ENCODE measurements around the gene NLRP11.

NLRP11 gene

GRCh38 chr19:55831846-55832245 lies at the start of gene NLRP11:
Gene NLRP11, minus strand, starts transcription at chr19:55831999. Its CDS starts 13,825 bp downstream, at chr19:55818174.
- in situ Hi-C loops (cut with HindIII; ENCODE audit: low pct_ligation_motif_present, low sequenced_read_pairs): no loop called here
- Histone ChIP-seq H3K36me3 (replicated peaks) (no peaks in the 10 kb centered on the region), H3K27me3 (replicated peaks) (no peaks in the 10 kb centered on the region), H3K4me3 (ENCODE audit: low read depth, low read length) (no peak within 1 kb of the TSS), H3K27ac (no peak within 1 kb of the TSS)
- TF ChIP-seq, protein P1, sequence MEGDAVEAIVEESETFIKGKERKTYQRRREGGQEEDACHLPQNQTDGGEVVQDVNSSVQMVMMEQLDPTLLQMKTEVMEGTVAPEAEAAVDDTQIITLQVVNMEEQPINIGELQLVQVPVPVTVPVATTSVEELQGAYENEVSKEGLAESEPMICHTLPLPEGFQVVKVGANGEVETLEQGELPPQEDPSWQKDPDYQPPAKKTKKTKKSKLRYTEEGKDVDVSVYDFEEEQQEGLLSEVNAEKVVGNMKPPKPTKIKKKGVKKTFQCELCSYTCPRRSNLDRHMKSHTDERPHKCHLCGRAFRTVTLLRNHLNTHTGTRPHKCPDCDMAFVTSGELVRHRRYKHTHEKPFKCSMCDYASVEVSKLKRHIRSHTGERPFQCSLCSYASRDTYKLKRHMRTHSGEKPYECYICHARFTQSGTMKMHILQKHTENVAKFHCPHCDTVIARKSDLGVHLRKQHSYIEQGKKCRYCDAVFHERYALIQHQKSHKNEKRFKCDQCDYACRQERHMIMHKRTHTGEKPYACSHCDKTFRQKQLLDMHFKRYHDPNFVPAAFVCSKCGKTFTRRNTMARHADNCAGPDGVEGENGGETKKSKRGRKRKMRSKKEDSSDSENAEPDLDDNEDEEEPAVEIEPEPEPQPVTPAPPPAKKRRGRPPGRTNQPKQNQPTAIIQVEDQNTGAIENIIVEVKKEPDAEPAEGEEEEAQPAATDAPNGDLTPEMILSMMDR (IDR thresholded peaks at IDR 0.05; ENCODE audit: low read depth, low read length, missing control alignments): no peak
- DNase-seq: no peak

DNA sequence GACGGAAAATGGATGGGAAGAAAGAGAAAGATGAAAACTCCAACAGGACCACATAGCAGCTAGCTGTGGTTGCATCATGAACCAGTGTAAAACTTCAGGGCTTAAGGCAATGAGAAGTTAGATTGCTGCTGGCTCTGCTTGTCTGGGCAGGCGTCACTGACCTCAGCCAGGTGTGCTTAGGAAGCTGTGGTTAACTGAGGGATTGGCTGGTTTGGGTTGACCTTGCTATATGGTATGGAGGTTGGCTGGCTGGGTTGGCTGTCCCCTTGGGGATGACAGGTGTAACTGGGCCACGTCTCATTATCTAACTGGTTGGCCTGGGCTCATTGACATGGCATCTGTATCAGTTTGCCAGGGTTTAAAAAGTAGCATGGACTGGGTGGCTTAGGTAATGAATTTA lies 45.4 kb upstream of the NLRP11 start:
- Histone ChIP-seq H3K4me3 (ENCODE audit: low read depth, low read length) (no peak overlapping the region), H3K27me3 (replicated peaks) (no peaks in the 10 kb centered on the region), H3K36me3 (replicated peaks) (no peaks in the 10 kb centered on the region), H3K27ac (no peak overlapping the region)
- no peak for DNase-seq
- TF ChIP-seq, protein P1 (IDR thresholded peaks at IDR 0.05; ENCODE audit: low read depth, low read length, missing control alignments): no peak
- in situ Hi-C loops (cut with HindIII; ENCODE audit: low pct_ligation_motif_present, low sequenced_read_pairs): no loop called here

DNA sequence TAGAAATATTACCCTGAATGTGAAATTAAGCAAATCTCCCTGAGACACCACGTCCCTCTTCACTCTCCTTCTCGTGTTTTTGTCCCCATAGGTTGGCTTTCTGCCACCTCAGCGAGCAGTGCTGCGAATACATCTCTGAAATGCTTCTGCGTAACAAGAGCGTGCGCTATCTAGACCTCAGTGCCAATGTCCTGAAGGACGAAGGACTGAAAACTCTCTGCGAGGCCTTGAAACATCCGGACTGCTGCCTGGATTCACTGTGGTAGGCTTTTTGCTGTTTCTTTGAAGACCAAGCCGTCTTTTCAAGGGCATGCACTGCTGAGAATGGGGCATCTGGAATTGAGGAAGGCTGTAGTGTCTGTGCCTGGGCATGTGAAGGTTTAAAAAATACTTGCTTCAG lies 38.9 kb upstream of the NLRP11 start:
- Histone ChIP-seq H3K27ac (no peak overlapping the region), H3K27me3 (replicated peaks) (no peaks in the 10 kb centered on the region), H3K36me3 (replicated peaks) (no peaks in the 10 kb centered on the region), H3K4me3 (ENCODE audit: low read depth, low read length) (no peak overlapping the region)
- no peak for DNase-seq
- in situ Hi-C loops (cut with HindIII; ENCODE audit: low pct_ligation_motif_present, low sequenced_read_pairs): no loop called here
- TF ChIP-seq, protein P1 (IDR thresholded peaks at IDR 0.05; ENCODE audit: low read depth, low read length, missing control alignments): no peak

DNA sequence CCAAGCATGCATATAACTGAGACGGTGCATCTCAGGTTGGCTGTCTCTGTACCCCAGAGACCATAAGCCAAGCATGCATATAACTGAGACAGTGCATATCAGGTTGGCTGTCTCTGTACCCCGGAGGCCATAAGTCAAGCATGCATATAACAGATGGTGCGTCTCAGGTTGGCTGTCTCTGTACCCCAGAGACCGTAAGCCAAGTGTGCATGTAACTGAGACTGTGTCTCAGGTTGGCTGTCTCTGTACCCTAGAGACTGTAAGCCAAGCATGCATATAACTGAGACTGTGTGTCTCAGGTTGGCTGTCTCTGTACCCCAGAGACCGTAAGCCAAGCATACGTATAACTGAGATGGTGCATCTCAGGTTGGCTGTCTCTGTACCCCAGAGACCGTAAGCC lies 35.3 kb upstream of the NLRP11 start:
- in situ Hi-C loops (cut with HindIII; ENCODE audit: low pct_ligation_motif_present, low sequenced_read_pairs): no loop called here
- H3K36me3 ChIP-seq (replicated peaks): no peaks in the 10 kb centered on the region
- TF ChIP-seq, protein P1 (IDR thresholded peaks at IDR 0.05; ENCODE audit: low read depth, low read length, missing control alignments): no peak
- H3K27me3 ChIP-seq (replicated peaks): no peaks in the 10 kb centered on the region
- H3K4me3 ChIP-seq (ENCODE audit: low read depth, low read length): no peak overlapping the region
- no peak for DNase-seq
- H3K27ac ChIP-seq: no peak overlapping the region

DNA sequence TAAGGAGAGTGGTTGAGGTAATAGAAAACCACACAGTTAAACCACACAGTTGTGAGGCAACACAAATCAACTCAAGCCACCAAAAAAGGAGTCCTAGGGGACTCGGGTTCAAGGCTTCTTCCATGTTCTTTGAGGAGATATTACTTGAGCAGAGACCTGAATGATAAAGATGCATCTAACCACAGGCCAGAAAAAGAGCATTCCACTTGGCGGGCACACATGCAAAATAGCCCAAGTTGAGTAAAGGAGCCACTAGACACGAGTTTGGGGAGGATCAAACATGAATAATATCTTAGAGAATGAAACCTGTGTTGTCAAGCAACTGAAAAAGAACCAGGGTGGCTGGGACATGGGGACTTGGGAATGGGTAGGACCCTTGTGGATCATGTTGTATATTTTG lies 34.7 kb upstream of the NLRP11 start:
- no peak overlapping the region for H3K27ac ChIP-seq
- in situ Hi-C loops (cut with HindIII; ENCODE audit: low pct_ligation_motif_present, low sequenced_read_pairs): no loop called here
- H3K27me3 ChIP-seq (replicated peaks): no peaks in the 10 kb centered on the region
- no peaks in the 10 kb centered on the region for H3K36me3 ChIP-seq (replicated peaks)
- DNase-seq: no peak
- H3K4me3 ChIP-seq (ENCODE audit: low read depth, low read length): no peak overlapping the region
- TF ChIP-seq, protein P1 (IDR thresholded peaks at IDR 0.05; ENCODE audit: low read depth, low read length, missing control alignments): no peak

GRCh38 chr19:55858969-55859368 lies 27.2 kb upstream of the NLRP11 start:
- DNase-seq: no peak
- H3K27me3 ChIP-seq (replicated peaks): no peaks in the 10 kb centered on the region
- no peak overlapping the region for H3K4me3 ChIP-seq (ENCODE audit: low read depth, low read length)
- in situ Hi-C loops (cut with HindIII; ENCODE audit: low pct_ligation_motif_present, low sequenced_read_pairs): no loop called here
- TF ChIP-seq, protein P1 (IDR thresholded peaks at IDR 0.05; ENCODE audit: low read depth, low read length, missing control alignments): no peak
- H3K27ac ChIP-seq: no peak overlapping the region
- H3K36me3 ChIP-seq (replicated peaks): no peaks in the 10 kb centered on the region
